Glutamatergic neuron (in vitro differentiated cells): ENCODE measurements around the gene ATF6. TPM values are rescaled to one million over a fixed set of nuclear protein-coding genes. Genes with fewer than 3 reads are reported as not detected.

Experiments
- DNase-seq: peaks from one replicate; pipeline ENCODE4 v3.0.0; 2022
- H3K27ac Mint-ChIP-seq: one replicate; pipeline ENCODE4 v1.8.0; 2020; ENCODE audit warnings: mild to moderate bottlenecking, mixed read lengths, inconsistent platforms; ENCODE audit not compliant: unreplicated experiment
- H3K27me3 Mint-ChIP-seq: one replicate; pipeline ENCODE4 v1.8.0; 2020; ENCODE audit warnings: mild to moderate bottlenecking, moderate library complexity, mixed read lengths, inconsistent platforms; ENCODE audit not compliant: unreplicated experiment
- H3K36me3 Mint-ChIP-seq: one replicate; pipeline ENCODE4 v1.8.0; 2020; ENCODE audit warnings: mild to moderate bottlenecking, mixed read lengths, inconsistent platforms; ENCODE audit not compliant: unreplicated experiment
- H3K4me1 Mint-ChIP-seq: one replicate; pipeline ENCODE4 v1.8.0; 2020; ENCODE audit warnings: mild to moderate bottlenecking, low read depth, mixed read lengths, inconsistent platforms; ENCODE audit not compliant: unreplicated experiment
- H3K4me3 Mint-ChIP-seq: one replicate; pipeline ENCODE4 v1.8.0; 2020; ENCODE audit warnings: mild to moderate bottlenecking, mixed read lengths, inconsistent platforms; ENCODE audit not compliant: unreplicated experiment
- H3K9me3 Mint-ChIP-seq: one replicate; pipeline ENCODE4 v1.8.0; 2020; ENCODE audit warnings: mild to moderate bottlenecking, moderate library complexity, mixed read lengths, inconsistent platforms; ENCODE audit not compliant: unreplicated experiment
- CTCF ChIP-seq: fragments of 200-600 bp; sonication (generic); IDR thresholded peaks from one replicate; pipeline ENCODE4 v1.5.0; 2021; ENCODE audit not compliant: partially characterized antibody, unreplicated experiment
- total RNA-seq: library from RNA; stranded (reverse); fragmentation: NEBNext Ultra II Directional; extraction: Animal tissue kit (Norgen Biotek cat#: 25700); gene quantifications from one replicate; pipeline ENCODE4 v1.2.1, GENCODE V29; 2021; ENCODE audit not compliant: unreplicated experiment

ATF6 gene
- total RNA-seq, 1 donor from 2014 or later, result 29.3 TPM

- TF ChIP-seq CTCF, result no peak
- H3K4me1 Mint-ChIP-seq, result peaks cover 28% of the 10 kb centered on the region
These were observed 247.2 kb downstream of the ATF6 start for GRCh38 chr1:162013289-162013688.

More at GRCh38 chr1:162013289-162013688, 247.2 kb downstream of the ATF6 start:
- Mint-ChIP-seq H3K9me3 (peaks cover 17% of the 10 kb centered on the region), H3K27ac (peak overlapping the region; percentile 34), H3K36me3 (peaks cover 56% of the 10 kb centered on the region), H3K27me3 (peaks cover 21% of the 10 kb centered on the region), H3K4me3 (no peak overlapping the region)
- no peak for DNase-seq

Other genes with a start within 250 kb of the ATF6 start
- not detected for gene HSPA6, start 241.8 kb upstream of the ATF6 start, total RNA-seq
- not detected for gene FCGR3A, start 216.5 kb upstream of the ATF6 start, total RNA-seq
- gene FCGR3B, start 135.1 kb upstream of the ATF6 start, total RNA-seq, result not detected
- not detected for gene FCGR2B, start 103.2 kb upstream of the ATF6 start, total RNA-seq
- 0.39 TPM for gene FCRLA, start 59.1 kb upstream of the ATF6 start, total RNA-seq
- 0.34 TPM for gene FCRLB, start 44.8 kb upstream of the ATF6 start, total RNA-seq
- 48.4 TPM for gene DUSP12, start 16.5 kb upstream of the ATF6 start, total RNA-seq